GM12878 (cell line): ENCODE results near the gene SLC25A29.

Source experiments
- EZH2 ChIP-seq: IDR thresholded peaks from 2 replicates; pipeline ENCODE4 v1.6.1; 2012; ENCODE audit warnings: low read depth, mild to moderate bottlenecking, control low read depth, inconsistent platforms, low read length, borderline replicate concordance; ENCODE audit not compliant: control insufficient read depth
- ZNF217 ChIP-seq: fragments of 450-650 bp; IDR thresholded peaks from 2 replicates; pipeline ENCODE4 v1.6.1; 2017; ENCODE audit warnings: antibody characterized with exemption, mild to moderate bottlenecking
- TF ChIP-seq, protein P1 (sequence below), 3 experiments: IDR thresholded peaks in 2 of 3; conservative IDR thresholded peaks in 1 of 3; 2 replicates each; pipeline ENCODE4 v1.5.1; 2011; ENCODE audit warnings: low read depth in 3 of 3, low read length in 3 of 3, mild to moderate bottlenecking in 3 of 3, control low read depth in 2 of 3, moderate library complexity in 2 of 3, inconsistent platforms in 1 of 3, mixed read lengths in 1 of 3; ENCODE audit not compliant: control insufficient read depth in 2 of 3, insufficient read depth in 1 of 3; ENCODE audit errors: extremely low read depth in 1 of 3

DNA sequence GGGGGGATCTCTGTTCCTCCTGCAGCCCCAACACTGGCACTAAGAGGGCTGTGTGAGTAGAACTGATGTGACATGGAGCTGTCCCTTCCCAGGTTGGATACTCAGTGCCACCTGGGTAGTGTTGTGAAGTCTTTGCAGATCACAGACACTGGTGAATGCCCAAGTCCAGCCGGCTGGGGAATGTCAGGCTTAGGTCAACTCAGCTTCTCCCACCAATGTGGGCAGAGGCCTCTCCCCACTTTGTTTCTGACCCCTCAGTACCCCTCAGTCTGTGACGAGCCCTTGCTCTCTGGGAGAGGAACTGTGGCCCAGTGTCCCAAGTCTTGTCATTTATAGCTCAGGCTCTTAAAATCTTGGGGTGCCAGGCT is 11.3 kb downstream of the SLC25A29 start:
- no peak for TF ChIP-seq EZH2
- TF ChIP-seq ZNF217 = no peak
- TF ChIP-seq, protein P1, sequence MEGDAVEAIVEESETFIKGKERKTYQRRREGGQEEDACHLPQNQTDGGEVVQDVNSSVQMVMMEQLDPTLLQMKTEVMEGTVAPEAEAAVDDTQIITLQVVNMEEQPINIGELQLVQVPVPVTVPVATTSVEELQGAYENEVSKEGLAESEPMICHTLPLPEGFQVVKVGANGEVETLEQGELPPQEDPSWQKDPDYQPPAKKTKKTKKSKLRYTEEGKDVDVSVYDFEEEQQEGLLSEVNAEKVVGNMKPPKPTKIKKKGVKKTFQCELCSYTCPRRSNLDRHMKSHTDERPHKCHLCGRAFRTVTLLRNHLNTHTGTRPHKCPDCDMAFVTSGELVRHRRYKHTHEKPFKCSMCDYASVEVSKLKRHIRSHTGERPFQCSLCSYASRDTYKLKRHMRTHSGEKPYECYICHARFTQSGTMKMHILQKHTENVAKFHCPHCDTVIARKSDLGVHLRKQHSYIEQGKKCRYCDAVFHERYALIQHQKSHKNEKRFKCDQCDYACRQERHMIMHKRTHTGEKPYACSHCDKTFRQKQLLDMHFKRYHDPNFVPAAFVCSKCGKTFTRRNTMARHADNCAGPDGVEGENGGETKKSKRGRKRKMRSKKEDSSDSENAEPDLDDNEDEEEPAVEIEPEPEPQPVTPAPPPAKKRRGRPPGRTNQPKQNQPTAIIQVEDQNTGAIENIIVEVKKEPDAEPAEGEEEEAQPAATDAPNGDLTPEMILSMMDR (IDR thresholded peaks at IDR 0.05 in 2 of 3, conservative IDR thresholded peaks at IDR 0.05 in 1 of 3; ENCODE audit: control insufficient read depth in 2 of 3, extremely low read depth in 1 of 3, insufficient read depth in 1 of 3, low read depth in 3 of 3, low read length in 3 of 3) = no peak
